Astrocyte of the spinal cord (primary cell): Measurements from ENCODE around the gene ATP13A1.
"Not testable (repeated sequence)": the region's sequence is repeated elsewhere in the genome, so short reads cannot be mapped to it uniquely, and the experiment has no call there.

Experiments
- DNase-seq: peaks from one replicate; pipeline ENCODE4 v3.0.0; 2011; ENCODE audit warnings: low read depth, low spot score
- H3K4me3 ChIP-seq: 2 replicates; pipeline ENCODE4 v1.5.1; 2011; ENCODE audit warnings: low read depth, mild to moderate bottlenecking, low read length, moderate library complexity
- CTCF ChIP-seq: IDR thresholded peaks from 2 replicates; pipeline ENCODE4 v1.5.1; 2012; ENCODE audit warnings: low read depth, mild to moderate bottlenecking, low read length, inconsistent platforms
- in situ Hi-C: cut with HindIII; loops from 2 replicates; pipeline ENCODE4 v1.10.0; 2017; ENCODE audit warnings: low sequenced_read_pairs

Gene ATP13A1

GRCh38 chr19:19679176-19680073 is 15.9 kb upstream of the ATP13A1 start:
- no peak for TF ChIP-seq CTCF
- no peak overlapping the region for H3K4me3 ChIP-seq
- DNase-seq = no peak
- in situ Hi-C loops = no loop called here

- in situ Hi-C loops = no loop called here
These were observed 14.1 kb upstream of the ATP13A1 start for GRCh38 chr19:19677579-19677978.

GRCh38 chr19:19674315-19674714 is 10.8 kb upstream of the ATP13A1 start:
- DNase-seq = no peak
- H3K4me3 ChIP-seq = no peak overlapping the region
- in situ Hi-C loops = no loop called here
- no peak for TF ChIP-seq CTCF

More at GRCh38 chr19:19677579-19677978, 14.1 kb upstream of the ATP13A1 start:
- no peak for DNase-seq
- H3K4me3 ChIP-seq = no peak overlapping the region
- TF ChIP-seq CTCF = no peak

GRCh38 chr19:19672816-19673215 is 9.3 kb upstream of the ATP13A1 start:
- DNase-seq = no peak
- in situ Hi-C loops = no loop called here
- TF ChIP-seq CTCF = no peak
- no peak overlapping the region for H3K4me3 ChIP-seq

GRCh38 chr19:19670070-19670551 is 6.6 kb upstream of the ATP13A1 start:
- no peak overlapping the region for H3K4me3 ChIP-seq
- TF ChIP-seq CTCF = no peak
- DNase-seq = no peak
- in situ Hi-C loops = no loop called here

GRCh38 chr19:19668230-19669012 is 4.9 kb upstream of the ATP13A1 start, which contains the start of gene ZNF101:
ZNF101 (plus strand) TSS chr19:19668839; CDS start chr19:19668964, 125 bp downstream.
- peak within 1 kb of the TSS; percentile 93 for H3K4me3 ChIP-seq
- in situ Hi-C loops = no loop called here
- peak; percentile 89 for DNase-seq
- TF ChIP-seq CTCF = no peak

- in situ Hi-C loops, DNase-seq, H3K4me3 ChIP-seq: not testable (repeated sequence)
These were observed 2.0 kb upstream of the ATP13A1 start for GRCh38 chr19:19665420-19665948.
